Stimulated activated CD4-positive, alpha-beta T cell treated with anti-CD3 and anti-CD28 coated beads, Interleukin-15, amount 100 ng/mL, for 1 hour (primary cell): Measurements from ENCODE around the gene TMEM179.

Experiments used
- DNase-seq, 2 donors: peaks; one replicate each; pipeline ENCODE4 v3.0.0-alpha.2; 2020; ENCODE audit warnings: low read depth in 1 of 2, low spot score in 1 of 2

Gene TMEM179

GRCh38 chr14:104600141-104600643 lies 4.4 kb downstream of the TMEM179 start:
- DNase-seq, result no peak

DNA sequence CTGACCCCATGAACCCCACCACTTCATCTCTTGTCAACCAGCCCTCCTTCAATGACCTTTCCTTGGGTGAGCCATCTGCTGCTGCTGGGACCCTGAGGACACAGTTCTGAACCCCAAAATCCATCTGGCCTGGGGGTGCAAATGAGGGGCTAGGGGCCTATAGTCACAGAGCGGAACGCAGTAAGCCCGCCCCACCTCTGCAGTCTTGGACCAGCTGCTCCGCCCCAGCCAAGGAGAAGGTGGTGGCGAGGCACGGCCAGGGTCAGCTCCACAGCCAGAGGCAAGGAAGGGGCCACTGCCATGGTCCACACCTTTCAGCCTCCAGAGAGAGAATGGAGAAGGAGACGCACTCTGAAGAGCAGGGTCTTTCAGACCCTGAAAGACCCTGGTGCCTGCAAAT lies 5.1 kb downstream of the TMEM179 start:
- DNase-seq, result no peak

DNA sequence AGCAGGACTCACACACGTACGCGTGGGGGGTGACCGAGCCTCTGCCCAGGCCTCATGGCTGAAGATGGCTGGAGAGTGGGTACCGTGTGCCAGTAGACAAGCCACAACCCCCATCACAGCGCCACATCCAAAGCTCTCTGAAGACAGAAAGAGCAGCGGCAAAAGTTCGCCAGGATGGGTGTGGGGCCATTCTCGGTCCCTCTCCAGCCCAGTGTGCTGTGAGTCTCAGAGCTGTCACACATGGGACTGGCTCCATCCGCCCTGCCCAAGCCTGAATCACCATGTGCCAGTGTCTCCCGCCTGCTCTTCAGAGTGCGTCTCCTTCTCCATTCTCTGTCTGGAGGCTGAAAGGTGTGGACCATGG lies 5.7 kb downstream of the TMEM179 start:
- DNase-seq, result no peak

DNA sequence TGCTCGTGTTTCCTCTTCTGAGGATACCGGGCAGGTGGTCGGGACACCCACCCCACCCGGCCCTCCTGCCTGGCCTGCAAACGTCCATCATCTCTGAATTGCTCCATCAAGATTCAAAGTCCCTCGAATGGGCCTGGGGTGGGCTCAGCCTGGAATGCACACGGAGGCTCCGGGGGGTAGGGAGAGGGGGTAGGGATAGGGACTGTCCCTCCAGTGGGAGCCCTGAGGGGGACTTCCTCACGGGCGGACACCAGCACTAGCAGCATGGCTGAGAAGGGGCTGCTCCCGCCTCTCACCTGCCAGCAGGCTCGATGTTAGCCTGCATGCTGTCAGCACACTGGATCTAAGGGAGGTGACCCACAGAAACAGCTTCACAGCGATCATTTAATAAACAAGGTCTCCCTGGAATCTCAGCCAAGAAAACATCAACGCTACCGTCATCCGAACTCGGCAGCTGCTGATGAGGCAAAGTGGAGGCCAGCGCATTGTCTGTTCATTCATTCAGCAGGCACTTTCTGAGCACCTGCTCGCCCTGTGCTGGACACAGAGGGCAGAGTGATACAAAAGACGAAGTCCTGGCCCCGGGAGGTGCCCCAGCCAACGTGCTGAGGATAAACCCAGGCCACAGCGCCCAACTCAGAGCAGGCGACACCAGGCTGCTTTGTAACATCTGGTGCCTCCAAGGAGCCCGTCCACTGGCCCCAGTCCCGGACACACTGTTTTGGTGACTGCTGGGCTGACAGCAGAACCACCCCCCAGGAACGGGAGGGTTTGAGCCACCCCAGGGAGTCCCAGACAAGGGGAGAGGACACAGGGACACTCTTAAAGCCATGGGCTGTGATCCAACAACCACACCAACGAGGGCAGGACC lies 6.3 kb downstream of the TMEM179 start:
- DNase-seq, result no peak

- no peak for DNase-seq
These were observed 7.0 kb downstream of the TMEM179 start for GRCh38 chr14:104597576-104597975.

DNA sequence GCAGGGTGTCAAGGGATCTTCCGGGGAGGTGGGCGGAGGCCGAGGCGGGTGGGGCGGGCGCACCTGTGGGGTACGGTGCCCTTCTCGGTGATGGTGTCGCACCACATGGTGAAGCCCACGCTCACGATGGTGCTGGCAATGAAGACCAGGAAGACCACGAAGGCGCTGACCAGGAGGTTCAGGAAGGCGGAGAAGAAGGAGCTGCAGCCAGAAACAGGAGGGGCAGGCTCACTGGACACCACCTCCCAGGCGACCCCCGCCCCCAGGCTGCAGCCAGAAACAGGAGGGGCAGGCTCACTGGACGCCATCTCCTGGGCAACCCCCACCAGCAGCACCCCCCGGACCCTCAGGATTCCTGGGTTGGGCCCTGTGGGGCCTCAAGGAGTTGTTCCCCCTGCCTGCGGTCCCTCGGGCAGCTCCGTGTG lies 7.6 kb downstream of the TMEM179 start:
- DNase-seq, result no peak

DNA sequence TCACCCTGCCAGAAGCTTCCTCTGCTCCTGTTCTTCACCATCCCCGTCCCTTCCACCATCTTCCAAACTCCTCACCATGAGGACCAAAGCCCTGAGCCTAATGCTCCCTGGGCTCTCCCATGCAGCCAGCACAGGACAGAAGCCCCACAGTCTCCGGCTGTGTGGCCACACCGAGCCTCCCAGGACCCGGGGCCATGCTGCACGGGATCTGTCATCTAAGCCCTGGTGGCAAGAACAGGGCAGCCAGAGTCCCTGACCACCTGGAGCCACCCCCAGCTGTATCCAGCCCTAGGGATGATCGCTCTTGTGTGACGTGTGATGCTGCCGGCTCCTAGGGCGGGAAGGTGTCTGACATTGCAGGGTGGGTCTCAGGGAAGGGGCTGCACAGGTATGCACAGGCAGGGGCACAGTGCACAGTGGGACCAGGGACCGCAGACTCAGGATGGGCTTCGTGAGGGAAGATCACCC lies 8.1 kb downstream of the TMEM179 start:
- no peak for DNase-seq

DNA sequence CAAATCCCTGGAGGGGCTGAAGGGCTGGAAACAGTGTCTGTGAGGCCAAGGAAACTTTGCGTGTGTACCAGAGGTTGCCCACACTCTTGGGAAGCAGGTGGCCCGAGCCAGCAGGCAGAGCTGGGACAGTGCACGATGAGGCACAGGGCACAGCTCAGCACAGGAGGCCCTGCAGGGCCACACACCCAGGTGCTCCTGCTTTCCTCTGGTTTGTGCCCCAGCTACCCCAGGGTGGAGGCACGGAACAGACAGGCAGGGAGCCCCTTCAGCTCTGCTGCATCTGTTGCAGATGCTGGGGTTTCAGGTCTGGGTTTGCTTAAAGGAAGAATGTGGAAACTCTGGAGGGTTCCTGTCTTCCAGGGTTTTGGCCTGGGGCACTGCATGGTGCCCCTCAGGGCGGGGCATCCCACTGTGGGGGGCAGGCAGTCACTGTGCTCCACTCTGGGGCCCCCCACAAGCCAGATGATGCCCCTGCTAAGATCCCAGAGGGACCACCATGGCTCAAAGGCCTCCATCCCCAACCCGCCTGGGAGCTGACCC lies 8.6 kb downstream of the TMEM179 start:
- DNase-seq, result no peak

DNA sequence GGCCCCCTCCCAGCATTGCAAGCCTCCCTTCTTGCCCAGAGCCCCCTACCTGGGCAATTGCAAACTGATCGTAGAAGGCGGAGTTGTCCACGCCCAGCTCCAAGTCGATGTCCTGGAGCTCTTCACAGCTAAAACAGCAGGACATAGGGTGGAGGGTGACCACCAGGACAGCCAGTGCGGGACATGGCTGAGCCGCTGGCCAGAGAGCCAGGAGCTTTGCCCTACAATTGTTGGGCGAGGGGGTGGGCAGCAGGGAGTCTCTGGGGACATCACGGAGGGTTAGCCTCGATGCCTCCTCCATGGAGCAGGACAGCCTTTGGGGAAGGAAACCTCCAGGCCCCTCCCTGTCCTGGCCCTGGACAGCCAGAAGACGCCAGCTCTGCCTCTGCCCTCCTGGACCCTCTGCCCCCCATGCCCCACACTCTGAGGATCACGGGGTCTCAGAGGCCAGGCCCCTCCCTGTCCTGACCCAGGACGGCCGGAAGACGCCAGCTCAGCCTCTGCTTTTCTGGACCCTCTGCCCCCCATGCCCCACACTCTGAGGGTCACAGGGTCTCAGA lies 9.4 kb downstream of the TMEM179 start:
- DNase-seq, result no peak

DNA sequence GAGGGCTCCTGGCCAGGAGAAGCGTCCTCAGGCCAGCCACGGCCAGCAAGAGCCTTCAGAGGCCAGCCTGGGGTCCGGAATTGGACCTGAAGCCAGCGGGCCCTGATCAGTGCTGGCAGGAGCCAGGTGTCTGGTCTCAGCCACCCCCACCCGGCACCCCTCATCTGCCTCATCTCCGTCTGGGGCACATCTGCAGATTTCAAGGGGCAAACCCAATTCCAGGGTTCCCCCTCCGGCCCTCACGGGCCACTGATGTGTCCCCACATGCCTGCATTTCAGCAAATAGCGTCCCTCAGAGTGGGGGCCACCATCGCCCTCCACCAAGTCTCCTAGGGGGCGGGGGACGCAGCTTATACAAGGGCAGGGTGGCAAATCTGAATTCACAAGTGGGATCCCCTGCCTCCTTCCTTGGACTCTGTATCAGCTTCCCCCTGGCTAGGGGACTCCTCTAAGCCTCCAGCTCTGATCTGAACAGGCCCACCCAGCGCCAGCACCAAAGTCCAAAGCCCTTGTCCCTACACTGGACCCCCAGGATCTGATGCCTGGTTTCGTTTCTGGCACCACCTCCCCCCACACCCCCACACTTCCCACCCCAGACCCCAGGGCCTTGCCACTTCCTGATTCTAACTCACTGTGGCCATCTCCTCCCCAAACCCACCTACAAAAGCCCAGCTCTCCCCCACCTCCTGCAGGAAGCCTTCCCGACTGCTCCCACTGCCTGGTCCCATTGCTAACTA lies 10.1 kb downstream of the TMEM179 start:
- DNase-seq, result no peak

DNA sequence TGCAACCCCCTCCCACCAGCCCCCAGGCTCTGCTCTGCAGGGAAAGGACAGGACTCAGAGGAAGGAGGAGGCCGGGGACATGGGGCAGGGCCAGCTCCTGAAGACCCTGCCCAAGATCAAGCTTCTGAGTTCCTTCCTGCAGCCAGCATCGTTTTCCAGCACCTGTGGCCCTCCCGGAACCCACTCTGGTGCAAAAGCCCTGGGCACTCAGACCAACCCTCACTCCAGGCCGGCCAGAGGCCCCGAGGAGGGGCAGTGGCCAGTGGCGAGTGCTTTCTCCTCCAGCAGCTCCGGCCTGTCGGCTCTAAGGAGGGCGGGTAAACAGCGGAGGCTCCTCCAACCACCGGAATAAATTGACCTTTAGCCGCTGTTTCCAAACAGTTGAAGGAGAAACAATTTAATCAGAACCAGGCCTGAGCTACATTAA lies 10.8 kb downstream of the TMEM179 start:
- DNase-seq, result no peak

- no peak for DNase-seq
These were observed 11.3 kb downstream of the TMEM179 start for GRCh38 chr14:104593241-104593701.

- DNase-seq, result no peak
These were observed 11.8 kb downstream of the TMEM179 start for GRCh38 chr14:104592785-104593184.

DNA sequence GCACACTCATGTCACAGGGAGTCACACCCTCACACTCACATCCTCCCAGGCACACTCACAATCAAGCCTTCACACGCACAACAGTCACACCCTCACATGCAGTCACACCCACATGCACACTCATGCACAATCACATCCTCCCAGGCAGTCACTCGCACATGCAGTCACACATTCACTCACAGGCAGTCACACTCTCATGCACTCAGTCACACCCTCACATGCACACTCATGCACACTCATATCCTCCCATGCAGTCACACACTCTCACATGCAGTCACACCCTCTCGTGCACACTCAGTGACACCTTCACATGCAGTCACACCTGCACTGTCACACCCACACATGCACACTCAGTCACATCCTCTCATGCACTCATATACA lies 12.3 kb downstream of the TMEM179 start:
- DNase-seq, result no peak

- no peak for DNase-seq
These were observed 12.9 kb downstream of the TMEM179 start for GRCh38 chr14:104591506-104592291.

- no peak for DNase-seq
These were observed 13.5 kb downstream of the TMEM179 start for GRCh38 chr14:104591031-104591430.

- no peak for DNase-seq
These were observed 14.2 kb downstream of the TMEM179 start for GRCh38 chr14:104590240-104590965.

DNA sequence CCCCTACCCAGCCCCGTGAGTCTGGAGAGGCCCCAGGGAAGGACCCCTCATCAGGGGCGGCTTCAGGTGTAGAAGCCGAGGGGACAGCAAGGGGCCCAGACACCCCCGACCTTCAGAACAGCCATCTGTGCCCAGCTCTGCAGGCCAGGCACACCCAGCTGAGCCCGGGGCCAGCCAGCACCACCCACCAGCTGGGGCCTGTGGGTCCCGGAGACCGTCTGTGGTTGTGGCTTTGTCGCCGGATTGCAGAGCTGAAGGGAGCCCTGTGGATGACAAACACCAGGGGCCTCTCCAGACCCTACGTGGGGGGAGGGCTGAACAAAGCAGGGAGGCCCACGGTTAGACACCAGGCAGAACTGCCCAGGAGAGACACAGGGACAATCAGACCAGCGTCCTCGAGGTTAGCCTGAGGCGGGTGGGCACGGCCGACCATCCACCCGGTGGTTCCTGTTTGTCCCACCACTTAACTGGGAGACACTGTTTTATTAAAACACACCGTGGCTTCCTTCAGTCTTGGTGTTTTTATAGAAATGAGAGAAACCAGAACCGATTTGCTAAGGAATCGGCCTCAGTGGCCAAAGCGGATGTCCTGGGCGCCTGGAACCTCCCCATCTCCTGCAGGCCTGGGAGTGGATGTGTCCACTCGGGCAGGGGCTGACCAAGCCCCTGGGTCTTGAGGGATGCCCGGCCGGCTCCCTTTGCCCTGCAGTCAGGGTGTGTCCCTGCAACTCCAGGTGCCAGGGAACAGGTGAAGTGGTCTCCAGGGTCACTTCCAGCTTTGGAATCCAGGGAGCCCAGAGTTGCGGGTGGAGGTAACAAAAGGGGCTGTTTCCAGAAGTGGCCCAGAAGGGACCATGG lies 15.0 kb downstream of the TMEM179 start:
- DNase-seq, result no peak
